Stimulated activated CD4-positive, alpha-beta T cell treated with anti-CD3 and anti-CD28 coated beads, Interleukin-15, amount 100 ng/mL, for 48 hours (primary cell): Measurements from ENCODE around the gene KCTD11.
A peak's percentile ranks its signal among the peaks of the same experiment; 100 is the strongest.
"Not testable (repeated sequence)": the region's sequence is repeated elsewhere in the genome, so short reads cannot be mapped to it uniquely, and the experiment has no call there.

Experiments used
- DNase-seq, 2 donors: peaks; one replicate each; pipeline ENCODE4 v3.0.0-alpha.2; 2020; ENCODE audit warnings: low read depth in 2 of 2

Gene KCTD11

GRCh38 chr17:7343250-7343649 lies 8.7 kb upstream of the KCTD11 start:
- no peak for DNase-seq

GRCh38 chr17:7346761-7347614 lies 5.0 kb upstream of the KCTD11 start:
- DNase-seq = no peak

- DNase-seq = no peak
These were observed 4.1 kb upstream of the KCTD11 start for GRCh38 chr17:7347630-7348477.

GRCh38 chr17:7348478-7349242 lies 3.3 kb upstream of the KCTD11 start:
- DNase-seq = no peak

- no peak for DNase-seq
These were observed 534 bp downstream of the KCTD11 start for GRCh38 chr17:7352503-7352889.

- no peak for DNase-seq
These were observed 1.1 kb downstream of the KCTD11 start for GRCh38 chr17:7352910-7353635.

GRCh38 chr17:7354262-7354843 lies 2.4 kb downstream of the KCTD11 start:
- peak; percentile 17 to 50 for DNase-seq

GRCh38 chr17:7355053-7355452 lies 3.1 kb downstream of the KCTD11 start, which contains the start of gene TMEM95:
TMEM95 (plus strand) TSS chr17:7355156; CDS start chr17:7355205, 49 bp downstream.
- DNase-seq = no peak

- DNase-seq = no peak
These were observed 3.6 kb downstream of the KCTD11 start for GRCh38 chr17:7355573-7355972.

GRCh38 chr17:7356072-7356549 lies 4.1 kb downstream of the KCTD11 start:
- peak; percentile 75 to 86 for DNase-seq

- no peak for DNase-seq
These were observed 4.8 kb downstream of the KCTD11 start for GRCh38 chr17:7356756-7357155.

GRCh38 chr17:7357381-7357780 lies 5.4 kb downstream of the KCTD11 start:
- DNase-seq = no peak

GRCh38 chr17:7361906-7362305 lies 9.9 kb downstream of the KCTD11 start:
- DNase-seq = no peak

- DNase-seq = no peak
These were observed 11.3 kb downstream of the KCTD11 start for GRCh38 chr17:7363311-7363710.

- DNase-seq = not testable (repeated sequence)
These were observed 14.0 kb downstream of the KCTD11 start for GRCh38 chr17:7365963-7366362.

- no peak for DNase-seq
These were observed 15.1 kb downstream of the KCTD11 start for GRCh38 chr17:7367083-7367482.

GRCh38 chr17:7367918-7368598 lies 16.1 kb downstream of the KCTD11 start:
- DNase-seq = no peak

GRCh38 chr17:7368599-7368994 lies 16.6 kb downstream of the KCTD11 start:
- not testable (repeated sequence) for DNase-seq

GRCh38 chr17:7369825-7370224 lies 17.9 kb downstream of the KCTD11 start:
- DNase-seq = no peak

- DNase-seq = no peak
These were observed 18.9 kb downstream of the KCTD11 start for GRCh38 chr17:7370853-7371252.
